Activated naive CD4-positive, alpha-beta T cell treated with anti-CD3 and anti-CD28 coated beads, Interleukin-2, amount 50 U/mL, for 24 hours (primary cell): ENCODE data around the gene UBAP1.
"Not testable (repeated sequence)": the region's sequence is repeated elsewhere in the genome, so short reads cannot be mapped to it uniquely, and the experiment has no call there.

Experiments used
- H3K27ac Mint-ChIP-seq: one replicate; pipeline ENCODE4 v1.8.0; 2021; ENCODE audit warnings: mild to moderate bottlenecking, mixed read lengths
- H3K27me3 Mint-ChIP-seq: one replicate; pipeline ENCODE4 v1.8.0; 2021; ENCODE audit warnings: mixed read lengths
- H3K36me3 Mint-ChIP-seq: one replicate; pipeline ENCODE4 v1.8.0; 2021; ENCODE audit warnings: mixed read lengths
- H3K4me1 Mint-ChIP-seq: one replicate; pipeline ENCODE4 v1.8.0; 2021; ENCODE audit warnings: mixed read lengths
- H3K4me3 Mint-ChIP-seq: one replicate; pipeline ENCODE4 v1.8.0; 2021; ENCODE audit warnings: mild to moderate bottlenecking, mixed read lengths
- H3K9me3 Mint-ChIP-seq: one replicate; pipeline ENCODE4 v1.8.0; 2021; ENCODE audit warnings: mixed read lengths

The UBAP1 gene

GRCh38 chr9:34178436-34179212 is at the start of gene UBAP1:
TSS of gene UBAP1 (plus strand) at chr9:34179043. CDS start at chr9:34220915, 41,872 bp downstream.
- Mint-ChIP-seq H3K36me3 (no peaks in the 10 kb centered on the region), H3K9me3 (no peaks in the 10 kb centered on the region), H3K4me1 (peaks cover 15% of the 10 kb centered on the region)

GRCh38 chr9:34131571-34131970 is 47.3 kb upstream of the UBAP1 start:
- no peaks in the 10 kb centered on the region for H3K27me3 Mint-ChIP-seq
- no peaks in the 10 kb centered on the region for H3K9me3 Mint-ChIP-seq
- no peak overlapping the region for H3K27ac Mint-ChIP-seq
- H3K36me3 Mint-ChIP-seq: no peaks in the 10 kb centered on the region
- H3K4me1 Mint-ChIP-seq: peaks cover 6% of the 10 kb centered on the region
- no peak overlapping the region for H3K4me3 Mint-ChIP-seq

More at GRCh38 chr9:34178436-34179212, at the start of gene UBAP1:
- H3K27me3 Mint-ChIP-seq: no peaks in the 10 kb centered on the region
- peak within 1 kb of the TSS; percentile 98 for H3K27ac Mint-ChIP-seq
- peak within 1 kb of the TSS; percentile 89 for H3K4me3 Mint-ChIP-seq

- Mint-ChIP-seq H3K4me3 (no peak overlapping the region), H3K9me3 (no peaks in the 10 kb centered on the region), H3K4me1 (no peaks in the 10 kb centered on the region), H3K27me3 (no peaks in the 10 kb centered on the region), H3K27ac (no peak overlapping the region), H3K36me3 (no peaks in the 10 kb centered on the region)
Observed at GRCh38 chr9:34133436-34133949, 45.4 kb upstream of the UBAP1 start.

- no peaks in the 10 kb centered on the region for H3K9me3 Mint-ChIP-seq
- H3K4me3 Mint-ChIP-seq: no peak overlapping the region
- no peaks in the 10 kb centered on the region for H3K27me3 Mint-ChIP-seq
- no peaks in the 10 kb centered on the region for H3K36me3 Mint-ChIP-seq
- H3K27ac Mint-ChIP-seq: no peak overlapping the region
- peaks cover 4% of the 10 kb centered on the region for H3K4me1 Mint-ChIP-seq
Observed at GRCh38 chr9:34134521-34134920, 44.3 kb upstream of the UBAP1 start.

- not testable (repeated sequence) for H3K27me3 Mint-ChIP-seq, H3K4me3 Mint-ChIP-seq, H3K9me3 Mint-ChIP-seq, H3K27ac Mint-ChIP-seq, H3K36me3 Mint-ChIP-seq, H3K4me1 Mint-ChIP-seq
Observed at GRCh38 chr9:34138644-34139043, 40.2 kb upstream of the UBAP1 start.

- Mint-ChIP-seq H3K4me3 (no peak overlapping the region), H3K4me1 (peaks cover 4% of the 10 kb centered on the region), H3K36me3 (no peaks in the 10 kb centered on the region), H3K9me3 (no peaks in the 10 kb centered on the region), H3K27me3 (no peaks in the 10 kb centered on the region), H3K27ac (no peak overlapping the region)
Observed at GRCh38 chr9:34139477-34140146, 39.2 kb upstream of the UBAP1 start.

GRCh38 chr9:34140853-34141252 is 38.0 kb upstream of the UBAP1 start:
- no peaks in the 10 kb centered on the region for H3K36me3 Mint-ChIP-seq
- H3K27me3 Mint-ChIP-seq: no peaks in the 10 kb centered on the region
- H3K4me1 Mint-ChIP-seq: peaks cover 4% of the 10 kb centered on the region
- no peaks in the 10 kb centered on the region for H3K9me3 Mint-ChIP-seq
- no peak overlapping the region for H3K4me3 Mint-ChIP-seq
- no peak overlapping the region for H3K27ac Mint-ChIP-seq

GRCh38 chr9:34143116-34143515 is 35.7 kb upstream of the UBAP1 start:
- H3K4me3 Mint-ChIP-seq: no peak overlapping the region
- no peaks in the 10 kb centered on the region for H3K36me3 Mint-ChIP-seq

GRCh38 chr9:34145165-34145564 is 33.7 kb upstream of the UBAP1 start:
- Mint-ChIP-seq H3K4me3 (no peak overlapping the region), H3K36me3 (no peaks in the 10 kb centered on the region), H3K9me3 (no peaks in the 10 kb centered on the region), H3K27ac (no peak overlapping the region), H3K27me3 (no peaks in the 10 kb centered on the region), H3K4me1 (no peaks in the 10 kb centered on the region)

More at GRCh38 chr9:34143116-34143515, 35.7 kb upstream of the UBAP1 start:
- no peaks in the 10 kb centered on the region for H3K27me3 Mint-ChIP-seq
- no peaks in the 10 kb centered on the region for H3K9me3 Mint-ChIP-seq
- peaks cover 4% of the 10 kb centered on the region for H3K4me1 Mint-ChIP-seq
- H3K27ac Mint-ChIP-seq: no peak overlapping the region

GRCh38 chr9:34151398-34151797 is 27.4 kb upstream of the UBAP1 start:
- Mint-ChIP-seq H3K27me3 (no peaks in the 10 kb centered on the region), H3K9me3 (no peaks in the 10 kb centered on the region), H3K4me1 (no peaks in the 10 kb centered on the region), H3K36me3 (no peaks in the 10 kb centered on the region), H3K4me3 (no peak overlapping the region), H3K27ac (no peak overlapping the region)

- Mint-ChIP-seq H3K4me3 (no peak overlapping the region), H3K27me3 (no peaks in the 10 kb centered on the region), H3K9me3 (no peaks in the 10 kb centered on the region), H3K27ac (no peak overlapping the region), H3K4me1 (no peaks in the 10 kb centered on the region), H3K36me3 (no peaks in the 10 kb centered on the region)
Observed at GRCh38 chr9:34154057-34154456, 24.8 kb upstream of the UBAP1 start.

GRCh38 chr9:34157318-34157717 is 21.5 kb upstream of the UBAP1 start:
- no peaks in the 10 kb centered on the region for H3K36me3 Mint-ChIP-seq
- no peaks in the 10 kb centered on the region for H3K9me3 Mint-ChIP-seq
- H3K27ac Mint-ChIP-seq: no peak overlapping the region
- no peaks in the 10 kb centered on the region for H3K4me1 Mint-ChIP-seq
- no peak overlapping the region for H3K4me3 Mint-ChIP-seq
- H3K27me3 Mint-ChIP-seq: no peaks in the 10 kb centered on the region

GRCh38 chr9:34157898-34158297 is 20.9 kb upstream of the UBAP1 start:
- no peak overlapping the region for H3K4me3 Mint-ChIP-seq
- H3K36me3 Mint-ChIP-seq: no peaks in the 10 kb centered on the region
- H3K27ac Mint-ChIP-seq: no peak overlapping the region
- no peaks in the 10 kb centered on the region for H3K9me3 Mint-ChIP-seq
- H3K4me1 Mint-ChIP-seq: no peaks in the 10 kb centered on the region
- no peaks in the 10 kb centered on the region for H3K27me3 Mint-ChIP-seq

- Mint-ChIP-seq H3K27me3 (no peaks in the 10 kb centered on the region), H3K4me1 (no peaks in the 10 kb centered on the region), H3K9me3 (no peaks in the 10 kb centered on the region), H3K27ac (no peak overlapping the region), H3K36me3 (no peaks in the 10 kb centered on the region), H3K4me3 (no peak overlapping the region)
Observed at GRCh38 chr9:34158362-34158869, 20.4 kb upstream of the UBAP1 start.

- H3K4me3 Mint-ChIP-seq: no peak overlapping the region
- H3K27ac Mint-ChIP-seq: no peak overlapping the region
- no peaks in the 10 kb centered on the region for H3K9me3 Mint-ChIP-seq
- H3K36me3 Mint-ChIP-seq: no peaks in the 10 kb centered on the region
- no peaks in the 10 kb centered on the region for H3K27me3 Mint-ChIP-seq
- no peaks in the 10 kb centered on the region for H3K4me1 Mint-ChIP-seq
Observed at GRCh38 chr9:34163434-34163833, 15.4 kb upstream of the UBAP1 start.

- H3K4me1 Mint-ChIP-seq: peaks cover 11% of the 10 kb centered on the region
- H3K27ac Mint-ChIP-seq: no peak overlapping the region
- no peaks in the 10 kb centered on the region for H3K27me3 Mint-ChIP-seq
- H3K9me3 Mint-ChIP-seq: no peaks in the 10 kb centered on the region
- H3K4me3 Mint-ChIP-seq: no peak overlapping the region
- H3K36me3 Mint-ChIP-seq: no peaks in the 10 kb centered on the region
Observed at GRCh38 chr9:34169125-34169524, 9.7 kb upstream of the UBAP1 start.
